Large intestine (tissue), 3 donors: Measurements from ENCODE around the gene IRGC. TPM values are rescaled to one million over a fixed set of nuclear protein-coding genes. Genes with fewer than 3 reads are reported as not detected.

Experiments used
- DNase-seq, 2 donors: peaks; one replicate each; pipeline versions ENCODE4 v3.0.0 to v3.0.0-alpha.2; 2013
- H3K27ac ChIP-seq: one replicate; pipeline ENCODE4 v1.5.1; 2013; ENCODE audit warnings: low read length
- H3K27me3 ChIP-seq: 2 replicates; pipeline ENCODE4 v1.6.1; 2013; ENCODE audit warnings: low read length; ENCODE audit not compliant: control insufficient read depth, insufficient read depth
- H3K36me3 ChIP-seq: 2 replicates; pipeline ENCODE4 v1.6.1; 2013; ENCODE audit warnings: low read length; ENCODE audit not compliant: control insufficient read depth, insufficient read depth
- H3K4me1 ChIP-seq: one replicate; pipeline ENCODE4 v1.6.1; 2013; ENCODE audit warnings: low read length; ENCODE audit not compliant: control insufficient read depth, insufficient read depth
- H3K4me3 ChIP-seq: one replicate; pipeline ENCODE4 v1.5.1; 2013; ENCODE audit warnings: low read length
- H3K9me3 ChIP-seq: one replicate; pipeline ENCODE4 v1.6.1; 2013; ENCODE audit warnings: mild to moderate bottlenecking, low read depth, low read length, moderate library complexity; ENCODE audit not compliant: control insufficient read depth
- WGBS: methylation state at CpG from one replicate; pipeline ENCODE4 v1.1.5; 2013; ENCODE audit warnings: low lambda C conversion rate; ENCODE audit not compliant: insufficient coverage; 5-methylcytosine and 5-hydroxymethylcytosine counted together
- polyA plus RNA-seq: library from polyadenylated mRNA; unstranded; fragments of 120-200 nt; gene quantifications from one replicate; pipeline ENCODE4 v1.2.1, GENCODE V29; 2013

IRGC gene
- polyA plus RNA-seq, 1 donor: 0.03 TPM

DNA sequence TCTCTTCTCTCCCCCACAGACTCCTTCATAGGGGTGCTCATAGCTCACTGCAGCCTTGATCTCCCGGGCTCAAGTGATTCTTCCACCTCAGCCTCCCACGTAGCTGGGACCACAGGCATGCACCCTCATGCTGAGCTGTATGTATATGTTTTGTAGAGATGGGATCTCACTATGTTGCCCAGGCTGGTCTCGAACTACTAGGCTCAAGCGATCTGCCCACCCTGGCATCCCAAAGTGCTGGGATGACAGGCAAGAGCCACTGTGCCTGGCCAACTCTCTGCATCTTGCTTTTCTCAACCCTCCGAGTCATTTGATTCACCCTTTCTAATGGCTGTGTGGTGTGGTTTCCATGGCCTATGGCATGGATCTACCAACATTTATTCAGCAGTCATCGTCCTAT lies 10.1 kb upstream of the IRGC start:
- WGBS: 80% methylated on average over 1 of the region's 6 CpGs
- Histone ChIP-seq H3K4me1 (no peaks in the 10 kb centered on the region), H3K27me3 (peaks cover 2% of the 10 kb centered on the region)

DNA sequence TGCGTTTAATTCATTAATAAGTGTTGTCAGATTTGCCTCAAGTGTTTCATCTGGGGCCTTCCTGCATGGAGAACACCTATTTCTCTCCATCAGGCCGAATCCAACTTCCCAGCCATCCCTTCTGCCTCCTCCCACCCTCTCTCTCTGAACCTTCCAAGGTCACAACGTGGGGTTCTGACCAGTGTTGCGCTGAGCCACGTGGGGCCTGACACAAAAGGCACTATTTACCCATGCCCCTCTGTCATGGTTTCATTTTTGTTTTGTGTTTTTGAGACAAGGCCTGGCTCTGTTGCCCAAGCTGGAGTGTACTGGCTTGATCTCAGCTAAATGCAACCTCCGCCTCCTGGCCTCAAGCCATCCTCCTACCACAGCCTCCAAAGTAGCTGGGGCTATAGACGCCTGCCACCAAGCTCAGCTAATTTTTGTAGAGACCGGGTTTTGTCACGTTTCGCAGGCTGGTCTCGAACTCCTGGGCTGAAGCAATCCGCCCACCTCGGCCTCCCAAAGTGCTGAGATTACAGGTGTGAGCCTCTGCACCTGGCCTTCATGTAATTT lies 8.6 kb upstream of the IRGC start:
- WGBS: no CpG with 5 or more reads among the region's 13 CpGs
- DNase-seq: no peak
- H3K27me3 ChIP-seq: peaks cover 2% of the 10 kb centered on the region

More for the DNA sequence above, 10.1 kb upstream of the IRGC start:
- H3K9me3 ChIP-seq: no peaks in the 10 kb centered on the region
- H3K36me3 ChIP-seq: no peaks in the 10 kb centered on the region
- no peak overlapping the region for H3K4me3 ChIP-seq
- no peak for DNase-seq
- H3K27ac ChIP-seq: no peak overlapping the region

DNA sequence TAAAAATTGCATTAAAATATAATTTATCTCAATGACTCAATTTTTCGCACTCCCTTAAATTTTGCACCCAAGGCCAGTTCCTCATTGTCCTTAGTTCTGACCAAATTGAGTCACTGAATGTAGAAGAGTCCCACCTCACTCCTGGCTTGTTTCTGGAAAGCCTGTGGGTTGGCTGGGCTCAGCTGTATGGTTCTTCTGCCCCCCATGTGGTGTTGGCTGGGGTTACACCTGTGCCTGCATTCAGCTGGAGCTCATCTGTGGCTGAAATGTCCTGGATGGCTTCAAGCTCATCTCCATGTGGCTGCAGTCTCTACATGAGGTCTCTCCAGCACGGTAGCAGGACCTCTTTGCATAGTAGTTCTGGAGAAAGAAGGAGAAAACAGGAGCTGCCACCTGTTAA lies 7.2 kb upstream of the IRGC start:
- no peak overlapping the region for H3K27ac ChIP-seq
- H3K27me3 ChIP-seq: peaks cover 2% of the 10 kb centered on the region
- H3K9me3 ChIP-seq: no peaks in the 10 kb centered on the region
- no peak overlapping the region for H3K4me3 ChIP-seq
- 100% methylated on average over 1 of the region's 2 CpGs for WGBS
- DNase-seq: no peak
- no peaks in the 10 kb centered on the region for H3K4me1 ChIP-seq
- H3K36me3 ChIP-seq: no peaks in the 10 kb centered on the region

More for the DNA sequence above, 8.6 kb upstream of the IRGC start:
- Histone ChIP-seq H3K9me3 (no peaks in the 10 kb centered on the region), H3K36me3 (no peaks in the 10 kb centered on the region), H3K27ac (no peak overlapping the region), H3K4me1 (no peaks in the 10 kb centered on the region), H3K4me3 (no peak overlapping the region)

DNA sequence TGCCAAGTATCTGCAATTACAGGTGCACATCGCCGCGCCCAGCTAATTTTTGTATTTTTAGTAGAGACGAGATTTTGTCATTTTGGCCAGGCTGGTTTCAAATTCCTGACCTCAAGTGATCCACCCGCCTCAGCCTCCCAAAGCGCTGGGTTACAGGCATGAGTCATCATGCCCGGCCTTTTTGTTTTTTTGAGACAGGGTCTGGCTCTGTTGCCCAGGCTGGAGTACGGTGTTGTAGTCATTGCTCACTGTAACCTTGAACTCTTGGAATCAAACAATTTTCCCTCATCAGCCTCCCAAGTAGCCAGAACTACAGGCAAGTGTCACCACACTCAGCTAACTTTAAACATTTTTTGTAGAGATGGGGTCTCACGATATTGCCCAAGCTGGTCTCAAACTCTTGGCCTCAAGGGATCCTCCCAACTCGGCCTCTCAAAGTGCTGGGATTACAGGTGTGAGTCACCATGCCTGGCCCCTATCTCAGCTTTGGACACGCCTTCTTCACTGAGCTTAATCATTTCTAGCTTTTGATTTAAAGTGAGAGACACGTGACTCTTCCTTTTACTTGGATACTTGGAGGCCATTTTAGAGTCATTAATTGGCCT lies 4.0 kb upstream of the IRGC start:
- no peaks in the 10 kb centered on the region for H3K36me3 ChIP-seq
- H3K4me1 ChIP-seq: no peaks in the 10 kb centered on the region
- WGBS: 35% methylated on average over 2 of the region's 12 CpGs
- peaks cover 2% of the 10 kb centered on the region for H3K27me3 ChIP-seq
- H3K4me3 ChIP-seq: no peak overlapping the region
- DNase-seq: no peak
- no peak overlapping the region for H3K27ac ChIP-seq
- no peaks in the 10 kb centered on the region for H3K9me3 ChIP-seq

DNA sequence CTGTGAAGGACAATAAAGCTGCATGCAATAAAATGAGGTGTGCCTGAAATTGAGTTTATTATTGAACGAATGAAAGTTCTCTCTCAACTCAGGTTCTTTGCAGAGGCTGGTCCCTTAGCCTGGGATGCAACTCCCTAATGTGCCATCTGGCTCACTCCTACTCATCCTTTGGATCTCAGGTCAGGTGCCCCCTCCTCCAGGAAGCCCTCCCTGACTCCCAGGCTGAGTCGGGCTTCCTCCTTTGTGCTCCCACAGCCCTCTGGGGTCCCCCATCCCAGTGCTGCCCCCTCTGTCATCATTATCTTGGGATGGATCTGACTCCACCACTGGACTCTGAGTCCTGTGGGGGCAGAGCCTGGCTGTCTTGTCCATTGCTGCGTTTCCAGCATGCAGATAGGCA lies 2.7 kb upstream of the IRGC start:
- no peaks in the 10 kb centered on the region for H3K9me3 ChIP-seq
- no peak overlapping the region for H3K27ac ChIP-seq
- no CpG with 5 or more reads among the region's 3 CpGs for WGBS
- no peaks in the 10 kb centered on the region for H3K36me3 ChIP-seq
- no peak overlapping the region for H3K4me3 ChIP-seq
- no peaks in the 10 kb centered on the region for H3K4me1 ChIP-seq
- peaks cover 2% of the 10 kb centered on the region for H3K27me3 ChIP-seq
- DNase-seq: no peak

DNA sequence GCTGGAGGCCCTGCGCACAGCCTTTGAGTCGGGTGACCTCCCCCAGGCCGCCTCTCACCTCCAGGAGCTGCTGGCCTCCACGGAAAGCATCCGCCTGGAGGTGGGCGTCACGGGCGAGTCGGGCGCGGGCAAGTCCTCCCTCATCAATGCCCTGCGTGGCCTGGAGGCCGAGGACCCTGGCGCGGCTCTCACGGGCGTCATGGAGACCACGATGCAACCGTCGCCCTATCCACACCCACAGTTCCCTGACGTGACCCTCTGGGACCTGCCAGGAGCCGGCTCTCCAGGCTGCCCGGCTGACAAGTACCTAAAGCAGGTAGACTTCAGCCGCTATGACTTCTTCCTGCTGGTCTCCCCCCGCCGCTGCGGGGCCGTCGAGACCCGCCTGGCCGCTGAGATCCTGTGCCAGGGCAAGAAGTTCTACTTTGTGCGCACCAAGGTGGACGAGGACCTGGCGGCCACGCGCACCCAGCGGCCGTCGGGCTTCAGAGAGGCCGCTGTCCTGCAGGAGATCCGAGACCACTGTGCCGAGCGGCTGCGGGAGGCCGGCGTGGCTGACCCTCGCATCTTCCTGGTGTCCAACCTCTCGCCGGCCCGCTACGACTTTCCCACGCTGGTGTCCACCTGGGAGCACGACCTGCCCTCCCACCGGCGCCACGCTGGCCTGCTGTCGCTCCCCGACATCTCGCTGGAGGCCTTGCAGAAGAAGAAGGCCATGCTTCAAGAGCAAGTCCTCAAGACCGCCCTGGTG lies 2.9 kb downstream of the IRGC start:
- H3K4me1 ChIP-seq: no peaks in the 10 kb centered on the region
- WGBS: no CpG with 5 or more reads among the region's 60 CpGs
- no peak for DNase-seq
- H3K9me3 ChIP-seq: peaks cover 4% of the 10 kb centered on the region
- no peak overlapping the region for H3K27ac ChIP-seq
- H3K4me3 ChIP-seq: no peak overlapping the region
- H3K27me3 ChIP-seq: no peaks in the 10 kb centered on the region
- no peaks in the 10 kb centered on the region for H3K36me3 ChIP-seq

DNA sequence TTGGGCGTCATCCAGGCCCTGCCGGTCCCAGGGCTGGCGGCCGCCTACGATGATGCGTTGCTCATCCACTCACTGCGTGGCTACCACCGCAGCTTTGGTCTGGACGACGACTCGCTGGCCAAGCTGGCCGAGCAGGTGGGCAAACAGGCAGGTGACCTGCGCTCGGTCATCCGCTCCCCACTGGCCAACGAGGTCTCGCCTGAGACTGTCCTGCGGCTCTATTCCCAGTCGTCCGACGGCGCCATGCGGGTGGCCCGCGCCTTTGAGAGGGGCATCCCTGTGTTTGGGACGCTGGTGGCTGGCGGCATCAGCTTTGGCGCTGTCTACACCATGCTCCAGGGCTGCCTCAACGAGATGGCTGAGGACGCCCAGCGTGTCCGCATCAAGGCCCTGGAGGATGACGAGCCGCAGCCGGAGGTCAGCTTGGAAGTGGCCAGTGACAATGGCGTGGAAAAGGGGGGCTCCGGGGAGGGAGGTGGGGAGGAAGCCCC lies 3.5 kb downstream of the IRGC start:
- Histone ChIP-seq H3K9me3 (peaks cover 4% of the 10 kb centered on the region), H3K4me1 (no peaks in the 10 kb centered on the region), H3K4me3 (no peak overlapping the region), H3K27me3 (no peaks in the 10 kb centered on the region), H3K36me3 (no peaks in the 10 kb centered on the region), H3K27ac (no peak overlapping the region)
- no CpG with 5 or more reads among the region's 37 CpGs for WGBS
- no peak for DNase-seq

DNA sequence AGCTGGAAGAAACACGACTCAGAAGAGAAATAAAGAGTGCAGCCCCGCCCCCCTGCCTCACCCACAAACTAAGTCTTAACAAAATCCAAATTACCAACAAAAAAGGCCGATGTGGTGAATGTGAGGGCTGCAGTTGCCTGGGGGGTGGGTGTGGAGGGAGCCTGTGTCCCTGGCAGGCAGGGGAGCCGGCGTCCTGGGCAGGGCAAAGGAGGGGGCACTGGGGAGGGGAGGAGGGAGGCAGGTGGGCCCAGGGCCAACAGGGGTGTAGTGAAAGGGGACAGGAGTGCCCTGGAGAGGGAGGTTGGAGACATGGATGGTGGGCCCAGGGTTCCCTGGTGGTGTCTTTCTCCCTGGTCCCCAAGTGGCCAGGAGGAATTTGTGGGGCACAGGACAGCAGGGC lies 4.0 kb downstream of the IRGC start:
- H3K36me3 ChIP-seq: no peaks in the 10 kb centered on the region
- H3K9me3 ChIP-seq: peaks cover 4% of the 10 kb centered on the region
- H3K27ac ChIP-seq: no peak overlapping the region
- no peak overlapping the region for H3K4me3 ChIP-seq
- no peaks in the 10 kb centered on the region for H3K27me3 ChIP-seq
- DNase-seq: no peak
- WGBS: no CpG with 5 or more reads among the region's 5 CpGs
- H3K4me1 ChIP-seq: no peaks in the 10 kb centered on the region

DNA sequence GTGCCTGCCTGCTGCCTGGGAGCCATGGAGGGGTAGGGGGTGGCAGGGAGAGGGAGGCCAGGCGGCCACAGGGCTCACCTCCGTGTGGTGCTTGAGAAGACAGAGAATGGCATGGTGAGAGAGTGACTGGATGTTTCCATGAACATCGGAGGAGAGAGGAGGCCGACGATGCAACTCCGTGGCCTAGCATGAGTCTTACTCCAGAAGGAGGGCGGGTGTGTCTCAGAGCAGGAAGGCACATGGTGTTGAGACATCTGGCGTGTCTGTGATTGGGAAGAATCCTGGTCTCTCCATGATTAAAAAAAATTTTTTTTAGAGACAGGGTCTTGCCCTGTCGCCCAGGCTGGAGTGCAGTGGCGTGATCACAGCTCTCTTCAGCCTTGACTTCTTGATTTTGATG lies 5.1 kb downstream of the IRGC start:
- H3K4me3 ChIP-seq: no peak overlapping the region
- no peak for DNase-seq
- WGBS: 100% methylated on average over 3 of the region's 10 CpGs
- no peaks in the 10 kb centered on the region for H3K4me1 ChIP-seq
- H3K27ac ChIP-seq: no peak overlapping the region
- H3K9me3 ChIP-seq: peaks cover 4% of the 10 kb centered on the region
- no peaks in the 10 kb centered on the region for H3K27me3 ChIP-seq
- no peaks in the 10 kb centered on the region for H3K36me3 ChIP-seq

DNA sequence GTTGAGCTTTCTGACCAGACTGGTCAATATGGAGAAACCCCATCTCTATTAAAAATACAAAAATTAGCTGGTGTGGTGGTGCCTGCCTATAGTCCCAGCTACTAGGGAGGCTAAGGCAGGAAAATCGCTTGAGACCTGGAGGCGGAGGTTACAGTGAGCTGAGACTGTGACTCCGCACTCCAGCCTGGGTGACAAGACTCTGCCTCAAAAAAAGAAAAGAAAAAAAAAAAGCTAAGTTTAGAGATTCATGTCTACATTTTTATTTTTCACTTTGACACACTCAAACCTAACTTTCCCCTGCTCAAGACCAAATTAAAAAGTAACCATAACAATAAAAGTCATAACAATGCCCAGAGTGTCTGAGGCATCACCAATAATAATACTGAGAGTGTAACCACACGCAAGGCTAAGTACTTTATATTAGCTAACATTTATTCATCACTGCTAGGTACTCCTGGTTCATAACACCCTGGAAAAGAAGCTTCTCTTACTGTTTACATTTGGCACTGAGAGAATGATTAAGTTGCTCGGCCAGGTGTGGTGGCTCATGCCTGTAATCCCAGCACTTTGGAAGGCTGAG lies 5.7 kb downstream of the IRGC start:
- Histone ChIP-seq H3K4me1 (no peaks in the 10 kb centered on the region), H3K4me3 (no peak overlapping the region), H3K27ac (no peak overlapping the region), H3K9me3 (peaks cover 4% of the 10 kb centered on the region), H3K36me3 (no peaks in the 10 kb centered on the region), H3K27me3 (no peaks in the 10 kb centered on the region)
- no peak for DNase-seq
- WGBS: no CpG with 5 or more reads among the region's 5 CpGs
